NT2/D1 (cell line): ENCODE results near the gene SNTG2.

ENCODE experiments used
- DNase-seq: peaks from one replicate; pipeline ENCODE4 v3.0.0-alpha.2; 2011; ENCODE audit warnings: low read depth, low spot score
- H3K27me3 ChIP-seq: 2 replicates; pipeline ENCODE4 v1.6.0; 2011; ENCODE audit warnings: mild to moderate bottlenecking; ENCODE audit not compliant: insufficient read length, insufficient read depth
- H3K36me3 ChIP-seq: 2 replicates; pipeline ENCODE4 v1.6.1; 2011; ENCODE audit warnings: mild to moderate bottlenecking, low read length, mixed read lengths; ENCODE audit not compliant: insufficient read depth, insufficient read length
- H3K4me1 ChIP-seq: 2 replicates; pipeline ENCODE4 v1.5.1; 2011; ENCODE audit not compliant: insufficient read depth, insufficient read length
- H3K4me3 ChIP-seq: 2 replicates; pipeline ENCODE4 v1.5.1; 2011; ENCODE audit warnings: low read depth; ENCODE audit not compliant: insufficient read length
- H3K9ac ChIP-seq: 2 replicates; pipeline ENCODE4 v1.6.0; 2011; ENCODE audit warnings: low read depth; ENCODE audit not compliant: insufficient read length
- H3K9me3 ChIP-seq: 2 replicates; pipeline ENCODE4 v1.5.1; 2011; ENCODE audit warnings: mild to moderate bottlenecking, low read length; ENCODE audit not compliant: insufficient read depth
- SUZ12 ChIP-seq: IDR thresholded peaks from 2 replicates; pipeline ENCODE4 v1.6.1; 2011; ENCODE audit not compliant: insufficient read length, insufficient read depth; ENCODE audit errors: extremely low read depth
- YY1 ChIP-seq: IDR thresholded peaks from 2 replicates; pipeline ENCODE4 v1.6.1; 2011; ENCODE audit not compliant: insufficient read length, insufficient read depth
- ZNF274 ChIP-seq: IDR thresholded peaks from 2 replicates; pipeline ENCODE4 v1.6.1; 2011; ENCODE audit warnings: mild to moderate bottlenecking, low read depth, low read length

Gene SNTG2

DNA sequence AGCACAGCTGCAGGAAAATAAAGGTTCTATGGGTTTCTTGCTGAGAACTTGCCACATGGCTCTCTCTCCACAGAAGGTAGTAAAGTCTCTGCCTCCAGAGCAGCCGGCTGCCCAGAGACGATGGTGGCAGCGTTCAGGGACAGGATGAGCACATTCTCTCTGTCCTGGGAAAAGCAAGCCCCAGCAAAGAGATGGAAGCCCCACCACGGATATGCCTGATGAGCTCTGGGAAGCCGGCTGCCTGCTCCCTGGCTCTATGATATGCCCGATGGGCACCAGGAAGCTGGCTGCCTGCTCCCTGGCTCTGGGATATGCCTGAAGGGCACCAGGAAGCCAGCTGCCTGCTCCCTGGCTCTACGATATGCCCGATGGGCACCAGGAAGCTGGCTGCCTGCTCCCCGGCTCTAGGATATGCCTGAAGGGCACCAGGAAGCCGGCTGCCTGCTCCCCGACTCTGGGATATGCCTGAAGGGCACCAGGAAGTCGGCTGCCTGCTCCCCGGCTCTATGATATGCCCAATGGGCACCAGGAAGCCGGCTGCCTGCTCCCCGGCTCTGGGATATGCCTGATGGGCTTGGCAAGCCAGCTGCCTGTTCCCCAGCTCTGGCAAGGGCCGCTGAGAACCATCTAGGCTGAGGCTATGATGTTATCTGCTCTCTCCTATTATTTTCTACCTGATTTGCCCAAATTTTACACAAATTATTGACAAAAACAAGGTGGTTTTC lies 21.5 kb upstream of the SNTG2 start:
- Histone ChIP-seq H3K27me3 (no peaks in the 10 kb centered on the region), H3K36me3 (no peaks in the 10 kb centered on the region), H3K4me1 (no peaks in the 10 kb centered on the region), H3K9ac (no peak overlapping the region), H3K4me3 (no peak overlapping the region), H3K9me3 (peaks cover 10% of the 10 kb centered on the region; the same call in 1 of the 2 replicates)
- TF ChIP-seq SUZ12 = no peak
- TF ChIP-seq YY1 = no peak
- TF ChIP-seq ZNF274 = no peak
- DNase-seq = no peak

DNA sequence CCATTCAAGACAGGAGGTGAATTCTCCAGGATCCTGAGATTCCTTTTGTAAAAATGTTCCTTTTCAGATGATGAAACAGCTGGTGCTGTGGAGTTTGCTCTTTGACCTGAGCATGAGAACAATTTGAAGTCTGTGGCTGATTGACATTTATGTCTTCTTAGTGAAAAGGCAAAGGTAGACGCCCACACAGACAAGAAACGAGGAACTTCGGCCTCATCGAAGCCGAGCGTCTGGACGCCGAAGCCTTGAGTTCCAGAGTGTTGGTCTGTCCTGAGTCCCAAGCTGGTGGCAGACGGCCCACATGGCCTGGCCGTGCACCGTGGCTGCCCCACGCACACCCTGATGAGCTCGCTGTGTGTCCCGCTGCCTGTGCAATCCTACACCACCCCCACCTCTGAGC lies 20.7 kb upstream of the SNTG2 start:
- no peaks in the 10 kb centered on the region for H3K27me3 ChIP-seq
- peaks cover 13% of the 10 kb centered on the region for H3K9me3 ChIP-seq

DNA sequence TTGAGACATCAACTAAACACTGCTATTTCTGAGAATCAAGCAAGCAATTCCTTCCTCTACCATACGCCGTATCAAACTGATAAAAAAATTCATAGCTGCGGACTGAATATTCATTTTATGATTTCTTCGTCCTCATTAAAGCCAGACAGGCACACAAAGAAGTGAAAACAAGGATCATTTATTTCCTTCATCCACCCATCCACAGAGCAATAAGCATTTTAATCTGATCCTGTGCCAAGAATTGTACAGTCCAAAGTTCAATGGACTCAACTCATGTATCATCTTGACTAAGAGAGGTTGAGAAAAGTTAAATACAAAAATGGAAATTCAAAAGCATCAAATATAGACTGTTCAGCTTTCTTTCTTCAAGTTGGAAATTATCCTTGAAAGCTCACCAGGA lies 19.7 kb upstream of the SNTG2 start:
- H3K4me1 ChIP-seq = no peaks in the 10 kb centered on the region
- no peaks in the 10 kb centered on the region for H3K27me3 ChIP-seq
- H3K4me3 ChIP-seq = no peak overlapping the region
- no peak overlapping the region for H3K9ac ChIP-seq
- H3K9me3 ChIP-seq = peaks cover 17% of the 10 kb centered on the region
- no peak for DNase-seq
- TF ChIP-seq ZNF274 (no peak), YY1 (no peak), SUZ12 (no peak)
- no peaks in the 10 kb centered on the region for H3K36me3 ChIP-seq

More for the DNA sequence above, 20.7 kb upstream of the SNTG2 start:
- H3K36me3 ChIP-seq = no peaks in the 10 kb centered on the region
- H3K9ac ChIP-seq = no peak overlapping the region
- TF ChIP-seq YY1 (no peak), SUZ12 (no peak), ZNF274 (no peak)
- H3K4me3 ChIP-seq = no peak overlapping the region
- no peaks in the 10 kb centered on the region for H3K4me1 ChIP-seq
- no peak for DNase-seq

DNA sequence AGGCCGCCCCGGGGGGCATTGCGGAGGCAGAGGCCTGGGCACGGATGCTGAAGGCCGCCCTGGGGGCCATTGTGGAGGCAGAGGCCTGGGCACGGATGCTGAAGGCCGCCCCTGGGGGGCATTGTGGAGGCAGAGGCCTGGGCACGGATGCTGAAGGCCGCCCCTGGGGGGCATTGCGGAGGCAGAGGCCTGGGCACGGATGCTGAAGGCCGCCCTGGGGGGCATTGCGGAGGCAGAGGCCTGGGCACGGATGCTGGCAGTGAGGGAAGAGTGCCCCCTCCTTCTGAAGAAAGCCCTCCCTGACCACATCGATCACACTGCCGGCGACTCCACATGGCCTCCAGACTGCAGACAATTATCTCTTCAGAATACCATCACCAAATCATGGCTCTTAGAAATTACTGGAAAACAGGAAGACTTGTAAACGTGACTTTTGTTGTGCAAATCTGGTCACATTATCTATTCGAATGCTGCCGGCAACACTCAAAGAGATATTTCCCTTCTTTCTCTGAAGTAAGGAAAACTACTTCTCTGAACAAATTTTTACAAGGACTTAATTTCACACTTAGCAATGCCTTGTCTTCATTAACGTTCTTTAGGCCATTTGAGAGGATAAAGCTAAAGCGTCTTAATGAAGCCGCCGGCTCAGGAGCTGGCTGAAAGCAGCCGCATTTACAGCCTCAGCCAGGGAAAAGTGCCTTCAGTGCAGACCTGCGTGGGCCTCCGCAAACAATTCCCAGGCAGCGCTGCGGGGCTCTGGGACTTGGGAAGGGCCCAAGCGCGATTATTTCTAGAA lies 18.1 kb upstream of the SNTG2 start:
- DNase-seq = no peak
- no peak overlapping the region for H3K4me3 ChIP-seq
- no peaks in the 10 kb centered on the region for H3K27me3 ChIP-seq
- TF ChIP-seq ZNF274 (no peak), YY1 (no peak), SUZ12 (no peak)
- H3K9ac ChIP-seq = no peak overlapping the region
- no peaks in the 10 kb centered on the region for H3K36me3 ChIP-seq
- H3K9me3 ChIP-seq = peaks cover 10% of the 10 kb centered on the region; the same call in 1 of the 2 replicates
- no peaks in the 10 kb centered on the region for H3K4me1 ChIP-seq

DNA sequence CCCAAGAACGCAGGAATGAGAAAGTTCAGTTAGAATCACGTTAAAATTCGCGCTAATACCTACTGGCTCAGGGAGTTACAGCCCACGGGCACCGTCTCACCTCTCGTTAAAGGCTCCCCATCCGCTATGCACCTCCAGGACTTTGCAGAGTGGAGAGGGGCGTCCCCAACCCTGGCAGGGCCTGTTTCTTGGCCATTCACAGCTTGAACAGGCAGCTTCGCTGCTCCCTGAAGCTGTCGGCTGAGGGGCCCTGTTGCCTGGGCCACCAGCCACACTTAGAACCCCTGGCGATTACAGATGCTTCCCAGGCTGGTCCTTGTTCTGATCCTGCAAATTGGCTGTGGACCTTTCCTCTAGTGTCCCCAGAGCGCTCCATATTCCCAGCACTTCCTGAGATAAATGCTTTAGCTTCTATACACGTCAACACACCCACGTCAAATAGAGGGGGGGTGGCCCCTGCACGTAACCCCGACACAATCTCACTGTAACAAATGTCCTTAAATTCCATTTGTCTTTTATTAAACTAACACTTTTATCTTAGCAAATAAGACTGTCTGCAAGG lies 16.8 kb upstream of the SNTG2 start:
- no peak for DNase-seq
- H3K36me3 ChIP-seq = no peaks in the 10 kb centered on the region
- no peaks in the 10 kb centered on the region for H3K4me1 ChIP-seq
- TF ChIP-seq ZNF274 (no peak), YY1 (no peak), SUZ12 (no peak)
- no peak overlapping the region for H3K4me3 ChIP-seq
- H3K9ac ChIP-seq = no peak overlapping the region
- H3K9me3 ChIP-seq = peaks cover 6% of the 10 kb centered on the region; the same call in 1 of the 2 replicates
- H3K27me3 ChIP-seq = no peaks in the 10 kb centered on the region

DNA sequence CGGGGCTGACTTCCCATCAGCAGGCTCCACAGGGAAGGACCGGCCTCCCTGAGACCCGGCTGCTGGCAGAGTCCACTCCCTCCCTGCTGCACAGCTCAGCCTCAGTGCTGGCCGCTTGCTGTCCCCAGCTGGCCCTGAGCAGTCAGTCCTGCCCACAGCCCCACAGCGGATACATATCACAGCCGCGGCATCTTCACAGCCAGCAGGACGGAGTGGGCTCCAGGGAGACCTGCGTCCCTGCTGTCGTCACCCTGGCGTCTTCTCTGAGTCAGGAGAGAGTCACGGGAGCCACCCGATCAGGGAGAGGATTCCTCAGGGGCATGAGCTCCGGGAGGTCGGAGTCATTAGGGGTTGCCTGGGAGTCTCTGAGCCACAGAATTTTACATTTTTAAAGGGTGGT lies 13.1 kb upstream of the SNTG2 start:
- no peaks in the 10 kb centered on the region for H3K27me3 ChIP-seq
- no peaks in the 10 kb centered on the region for H3K36me3 ChIP-seq
- peaks cover 6% of the 10 kb centered on the region; the same call in 1 of the 2 replicates for H3K9me3 ChIP-seq
- TF ChIP-seq SUZ12 = no peak
- TF ChIP-seq YY1 = no peak
- no peak for TF ChIP-seq ZNF274
- DNase-seq = no peak
- H3K4me3 ChIP-seq = no peak overlapping the region
- no peaks in the 10 kb centered on the region for H3K4me1 ChIP-seq
- H3K9ac ChIP-seq = no peak overlapping the region
